Measurements from ENCODE around the gene ARHGAP28. TPM values are rescaled to one million over a fixed set of nuclear protein-coding genes. Genes with fewer than 3 reads are reported as not detected.
A peak's percentile ranks its signal among the peaks of the same experiment; 100 is the strongest.

The ARHGAP28 gene
- total RNA-seq, 1 donor from 2014 or later, result 350 TPM

GRCh38 chr18:6877288-6877687 is 147.8 kb downstream of the ARHGAP28 start:
- Mint-ChIP-seq H3K36me3 (ENCODE audit: low read depth, unreplicated experiment) (peaks cover 58% of the 10 kb centered on the region), H3K27me3 (ENCODE audit: unreplicated experiment) (peaks cover 2% of the 10 kb centered on the region), H3K4me1 (ENCODE audit: unreplicated experiment) (peaks cover 22% of the 10 kb centered on the region), H3K4me3 (ENCODE audit: unreplicated experiment) (peak overlapping the region; percentile 76), H3K27ac (ENCODE audit: unreplicated experiment) (no peak overlapping the region), H3K9me3 (ENCODE audit: unreplicated experiment) (no peaks in the 10 kb centered on the region)
- TF ChIP-seq CTCF (IDR thresholded peaks at IDR 0.05; ENCODE audit: unreplicated experiment), result no peak
- DNase-seq (ENCODE audit: low spot score), result no peak

GRCh38 chr18:6878556-6879297 is 149.2 kb downstream of the ARHGAP28 start:
- peaks cover 6% of the 10 kb centered on the region for H3K27me3 Mint-ChIP-seq (ENCODE audit: unreplicated experiment)
- peak overlapping the region; percentile 18 for H3K4me3 Mint-ChIP-seq (ENCODE audit: unreplicated experiment)
- H3K4me1 Mint-ChIP-seq (ENCODE audit: unreplicated experiment), result peaks cover 22% of the 10 kb centered on the region
- H3K27ac Mint-ChIP-seq (ENCODE audit: unreplicated experiment), result no peak overlapping the region
- no peak for TF ChIP-seq CTCF (IDR thresholded peaks at IDR 0.05; ENCODE audit: unreplicated experiment)
- no peak for DNase-seq (ENCODE audit: low spot score)
- no peaks in the 10 kb centered on the region for H3K9me3 Mint-ChIP-seq (ENCODE audit: unreplicated experiment)
- H3K36me3 Mint-ChIP-seq (ENCODE audit: low read depth, unreplicated experiment), result peaks cover 59% of the 10 kb centered on the region

GRCh38 chr18:6879508-6880195 is 150.1 kb downstream of the ARHGAP28 start:
- H3K4me3 Mint-ChIP-seq (ENCODE audit: unreplicated experiment), result no peak overlapping the region
- DNase-seq (ENCODE audit: low spot score), result no peak
- peaks cover 6% of the 10 kb centered on the region for H3K27me3 Mint-ChIP-seq (ENCODE audit: unreplicated experiment)
- peaks cover 66% of the 10 kb centered on the region for H3K36me3 Mint-ChIP-seq (ENCODE audit: low read depth, unreplicated experiment)
- H3K27ac Mint-ChIP-seq (ENCODE audit: unreplicated experiment), result peak overlapping the region; percentile 62
- no peaks in the 10 kb centered on the region for H3K9me3 Mint-ChIP-seq (ENCODE audit: unreplicated experiment)
- no peak for TF ChIP-seq CTCF (IDR thresholded peaks at IDR 0.05; ENCODE audit: unreplicated experiment)
- H3K4me1 Mint-ChIP-seq (ENCODE audit: unreplicated experiment), result peaks cover 26% of the 10 kb centered on the region

- Mint-ChIP-seq H3K4me3 (ENCODE audit: unreplicated experiment) (no peak overlapping the region), H3K4me1 (ENCODE audit: unreplicated experiment) (peaks cover 26% of the 10 kb centered on the region), H3K36me3 (ENCODE audit: low read depth, unreplicated experiment) (peaks cover 60% of the 10 kb centered on the region), H3K27me3 (ENCODE audit: unreplicated experiment) (peaks cover 6% of the 10 kb centered on the region), H3K27ac (ENCODE audit: unreplicated experiment) (peak overlapping the region; percentile 49), H3K9me3 (ENCODE audit: unreplicated experiment) (no peaks in the 10 kb centered on the region)
- TF ChIP-seq CTCF (IDR thresholded peaks at IDR 0.05; ENCODE audit: unreplicated experiment), result no peak
- DNase-seq (ENCODE audit: low spot score), result no peak
Observed at GRCh38 chr18:6881034-6881820, 151.7 kb downstream of the ARHGAP28 start.

Measured in endothelial cell (in vitro differentiated cells).